H1 (cell line): Measurements from ENCODE around the gene UFSP2. TPM values are rescaled to one million over a fixed set of nuclear protein-coding genes. Genes with fewer than 3 reads are reported as not detected.

Experiments used
- CTCF ChIA-PET: fragments of 300-600 bp; sonication (Branson Sonifier 250); formaldehyde crosslinking; loops from one replicate; lab custom pipeline; 2021; ENCODE audit not compliant: partially characterized antibody; lab: Charles Lee
- POLR2A ChIA-PET: fragments of 300-600 bp; sonication (Branson Sonifier 250); formaldehyde crosslinking; loops from one replicate; lab custom pipeline; 2021; ENCODE audit warnings: inconsistent platforms; ENCODE audit not compliant: partially characterized antibody; lab: Charles Lee
- DNase-seq, 2 experiments: peaks; one replicate each; pipeline versions ENCODE4 v3.0.0 to v3.0.0-alpha.2; 2010 to 2022; ENCODE audit warnings: low spot score in 2 of 2, low read depth in 1 of 2, mixed read lengths in 1 of 2
- FAIRE-seq: peaks from 2 replicates; lab custom pipeline; 2011; peaks lifted over from hg19 to GRCh38; lab: Jason Lieb, UNC
- H2AFZ ChIP-seq: 2 replicates; pipeline ENCODE4 v1.8.1; 2012; ENCODE audit warnings: low read length, inconsistent platforms
- H2AK5ac ChIP-seq: 2 replicates; pipeline ENCODE4 v1.6.1; 2013; ENCODE audit warnings: low read depth, low read length
- H2BK120ac ChIP-seq: replicated peaks from 2 replicates; pipeline ENCODE3; 2013; ENCODE audit warnings: low read depth, low read length, inconsistent platforms
- H2BK12ac ChIP-seq: 2 replicates; pipeline ENCODE4 v1.6.1; 2013; ENCODE audit warnings: low read depth, low read length
- H2BK15ac ChIP-seq: 2 replicates; pipeline ENCODE4 v1.6.1; 2013; ENCODE audit warnings: low read length
- H2BK20ac ChIP-seq: 2 replicates; pipeline ENCODE4 v1.6.1; 2013; ENCODE audit warnings: low read length
- H2BK5ac ChIP-seq: 2 replicates; pipeline ENCODE4 v1.6.1; 2013; ENCODE audit warnings: low read depth, low read length
- H3K14ac ChIP-seq: 2 replicates; pipeline ENCODE4 v1.6.1; 2013; ENCODE audit warnings: inconsistent platforms; ENCODE audit not compliant: insufficient read length
- H3K18ac ChIP-seq: 2 replicates; pipeline ENCODE4 v1.6.1; 2013; ENCODE audit warnings: low read length; ENCODE audit errors: extremely low read depth
- H3K23ac ChIP-seq: 2 replicates; pipeline ENCODE4 v1.6.1; 2013; ENCODE audit warnings: inconsistent platforms; ENCODE audit not compliant: insufficient read length
- H3K23me2 ChIP-seq: 2 replicates; pipeline ENCODE4 v1.6.1; 2013; ENCODE audit warnings: low read depth, low read length
- H3K27ac ChIP-seq: 2 replicates; pipeline ENCODE4 v1.6.1; 2011; ENCODE audit warnings: low read depth, low read length, inconsistent platforms
- H3K27me3 ChIP-seq, 4 experiments: replicated peaks in 1 of 4; 1 replicate in 1 of 4; 2 replicates in 3 of 4; pipeline versions ENCODE4 v1.6.1 to v1.8.1; 2011 to 2013; ENCODE audit warnings: low read length in 3 of 4, mild to moderate bottlenecking in 3 of 4, inconsistent platforms in 2 of 4, mixed read lengths in 2 of 4, moderate library complexity in 1 of 4; ENCODE audit not compliant: control insufficient read depth in 3 of 4, insufficient read depth in 3 of 4; ENCODE audit errors: extremely low read depth in 1 of 4
- H3K36me3 ChIP-seq, 4 experiments: 2 replicates each; pipeline versions ENCODE4 v1.6.1 to v1.8.1; 2011 to 2013; ENCODE audit warnings: mild to moderate bottlenecking in 4 of 4, low read length in 3 of 4, moderate library complexity in 2 of 4, control low read depth in 1 of 4, inconsistent platforms in 1 of 4; ENCODE audit not compliant: insufficient read depth in 4 of 4, control insufficient read depth in 2 of 4
- H3K4ac ChIP-seq: replicated peaks from 2 replicates; pipeline ENCODE3; 2013; ENCODE audit warnings: low read length, low read depth, mixed read lengths, inconsistent platforms; ENCODE audit not compliant: insufficient read length
- H3K4me1 ChIP-seq, 4 experiments: replicated peaks in 1 of 4; 1 replicate in 1 of 4; 2 replicates in 3 of 4; pipeline versions ENCODE4 v1.6.1 to v1.8.1; 2011 to 2013; ENCODE audit warnings: low read length in 3 of 4, inconsistent platforms in 2 of 4, mixed read lengths in 1 of 4; ENCODE audit not compliant: insufficient read depth in 4 of 4, control insufficient read depth in 3 of 4
- H3K4me2 ChIP-seq, 2 experiments: 2 replicates each; pipeline versions ENCODE4 v1.6.1 to v1.8.1; 2011 to 2013; ENCODE audit warnings: low read depth in 2 of 2, low read length in 2 of 2, control low read depth in 1 of 2, inconsistent platforms in 1 of 2, mild to moderate bottlenecking in 1 of 2; ENCODE audit not compliant: insufficient read depth in 1 of 2
- H3K4me3 ChIP-seq, 4 experiments: fragments of 200-600, 300-600 bp in 1 of 4; sonication (generic), shearing (Covaris generic), sonication (Bioruptor Twin) in 1 of 4; 2 replicates each; pipeline versions ENCODE4 v1.5.1 to v1.8.1; 2011 to 2016; ENCODE audit warnings: low read length in 4 of 4, low read depth in 3 of 4, control low read depth in 2 of 4, inconsistent platforms in 2 of 4, mild to moderate bottlenecking in 2 of 4, mixed read lengths in 1 of 4, moderate library complexity in 1 of 4; ENCODE audit not compliant: insufficient read depth in 2 of 4; ENCODE audit errors: extremely low read depth in 1 of 4
- H3K56ac ChIP-seq: replicated peaks from 2 replicates; pipeline ENCODE3; 2013; ENCODE audit warnings: low read depth, mild to moderate bottlenecking, mixed read lengths, low read length, inconsistent platforms; ENCODE audit not compliant: insufficient read length
- H3K79me1 ChIP-seq: 2 replicates; pipeline ENCODE4 v1.6.1; 2013; ENCODE audit warnings: low read depth, low read length, control low read depth
- H3K79me2 ChIP-seq, 2 experiments: 2 replicates each; pipeline versions ENCODE4 v1.6.1 to v1.8.1; 2012 to 2013; ENCODE audit warnings: low read length in 2 of 2, mild to moderate bottlenecking in 2 of 2, inconsistent platforms in 1 of 2; ENCODE audit not compliant: insufficient read depth in 2 of 2, control insufficient read depth in 1 of 2
- H3K9ac ChIP-seq, 4 experiments: replicated peaks in 1 of 4; 1 replicate in 1 of 4; 2 replicates in 3 of 4; pipeline versions ENCODE4 v1.6.1 to v1.8.1; 2011 to 2013; ENCODE audit warnings: low read depth in 3 of 4, low read length in 3 of 4, control low read depth in 2 of 4, mild to moderate bottlenecking in 2 of 4, moderate library complexity in 2 of 4, inconsistent platforms in 1 of 4; ENCODE audit errors: extremely low read depth in 1 of 4
- H3K9me3 ChIP-seq, 2 experiments: 2 replicates each; pipeline versions ENCODE4 v1.6.1 to v1.8.1; 2012 to 2013; ENCODE audit warnings: mild to moderate bottlenecking in 2 of 2, moderate library complexity in 2 of 2, control low read depth in 1 of 2, inconsistent platforms in 1 of 2, low read depth in 1 of 2, low read length in 1 of 2, mixed read lengths in 1 of 2; ENCODE audit not compliant: insufficient read depth in 2 of 2
- H4K20me1 ChIP-seq, 2 experiments: replicated peaks in 1 of 2; 2 replicates each; pipeline versions ENCODE3 to v1.8.1; 2011 to 2013; ENCODE audit warnings: inconsistent platforms in 2 of 2, low read length in 2 of 2, mild to moderate bottlenecking in 1 of 2; ENCODE audit not compliant: insufficient read depth in 2 of 2, control insufficient read depth in 1 of 2
- H4K5ac ChIP-seq: 2 replicates; pipeline ENCODE4 v1.6.1; 2013; ENCODE audit warnings: low read length, low read depth, mixed read lengths, inconsistent platforms; ENCODE audit not compliant: insufficient read length
- H4K8ac ChIP-seq: 2 replicates; pipeline ENCODE4 v1.8.0; 2013; ENCODE audit warnings: mild to moderate bottlenecking, moderate library complexity, low read length, inconsistent platforms; ENCODE audit not compliant: insufficient read depth; ENCODE audit errors: extremely low read depth
- H4K91ac ChIP-seq: replicated peaks from 2 replicates; pipeline ENCODE3; 2013; ENCODE audit warnings: low read length, mixed read lengths, inconsistent platforms; ENCODE audit not compliant: insufficient read length
- HDAC6 ChIP-seq: IDR thresholded peaks from one replicate; pipeline ENCODE4 v1.7.1; 2012; ENCODE audit warnings: low read depth, mild to moderate bottlenecking, inconsistent platforms, low read length, moderate library complexity
- JUN ChIP-seq: IDR thresholded peaks from 2 replicates; pipeline ENCODE4 v1.6.1; 2011; ENCODE audit warnings: low read depth, mild to moderate bottlenecking, improper control_type of control experiment, low read length
- POU5F1 ChIP-seq: IDR thresholded peaks from 2 replicates; pipeline ENCODE4 v1.6.1; 2011; ENCODE audit warnings: low read depth, mild to moderate bottlenecking, low read length, moderate library complexity
- WGBS, 2 experiments: shearing (Covaris generic) in 1 of 2; methylation state at CpG; one replicate each; pipeline versions ENCODE4 v1.1.6 to v1.1.7; 2013 to 2015; ENCODE audit warnings: low lambda C conversion rate in 2 of 2, mixed read lengths in 2 of 2, inconsistent platforms in 1 of 2, low coverage in 1 of 2, missing lambda C conversion rate in 1 of 2; ENCODE audit not compliant: insufficient replicate concordance in 2 of 2, insufficient coverage in 1 of 2, insufficient read length in 1 of 2; ENCODE audit errors: extremely low coverage in 1 of 2, missing lambda C conversion rate in 1 of 2; 5-methylcytosine and 5-hydroxymethylcytosine counted together
- polyA plus RNA-seq, 7 experiments: library from polyadenylated mRNA; depleted of rRNA in 3 of 7; stranded (reverse) in 5 of 7; unstranded in 2 of 7; fragments of >200 nt in 5 of 7; fragments of 200-250 nt in 2 of 7; gene quantifications; 1 replicate in 5 of 7; 2 replicates in 1 of 7; 4 replicates in 1 of 7; pipeline versions ENCODE4 v1.2.1 to v1.2.3, GENCODE V29; 2011 to 2013; ENCODE audit warnings: missing spikeins in 2 of 7, mixed read lengths in 2 of 7
- small RNA-seq: library from polyadenylated mRNA; stranded (forward); fragments of <200 nt; extraction: miRNeasy Mini kit (QIAGEN cat#:217004); gene quantifications from one replicate; pipeline ENCODE3, GENCODE V24; 2013; ENCODE audit not compliant: insufficient read depth
- total RNA-seq: library from RNA; stranded (reverse); fragmentation: NEBNext Ultra II Directional; extraction: Animal tissue kit (Norgen Biotek cat#: 25700); gene quantifications from 2 replicates; pipeline ENCODE4 v1.2.1, GENCODE V29; 2021

Gene UFSP2
- total and polyA plus RNA-seq, 2 of the 8 experiments (the other 6 are each of a cell fraction or from before 2014, with no cell fraction given): 22.9 to 26.0 TPM

- H3K27ac ChIP-seq: no peak overlapping the region
- no peaks in the 10 kb centered on the region for H3K27me3 ChIP-seq
- H4K8ac ChIP-seq: no peak overlapping the region
- ChIA-PET CTCF (no interaction called here), POLR2A (interaction anchor here (1.2 kb wide), 2 partner anchors 18 to 20 kb away, joined by 3 read pairs; no protein-coding TSS in a partner anchor)
- no peak overlapping the region for H3K23ac ChIP-seq
- TF ChIP-seq POU5F1: no peak
- no peak for TF ChIP-seq JUN
- TF ChIP-seq HDAC6: no peak
- H2BK12ac ChIP-seq: no peak overlapping the region
- H3K23me2 ChIP-seq: no peaks in the 10 kb centered on the region
- H3K18ac ChIP-seq: no peak overlapping the region
- no peak overlapping the region for H2AK5ac ChIP-seq
- H4K5ac ChIP-seq: no peak overlapping the region
- 92% methylated on average over 12 of the region's 13 CpGs; no CpG with 5 or more reads in 1 of the 2 experiments for WGBS, 2 experiments
- DNase-seq (no peak), FAIRE-seq (no peak)
- H3K9me3 ChIP-seq: no peaks in the 10 kb centered on the region
- no peaks in the 10 kb centered on the region for H3K79me2 ChIP-seq
- no peak overlapping the region for H3K4me3 ChIP-seq
- H2BK15ac ChIP-seq: no peak overlapping the region
- H2AFZ ChIP-seq: no peak overlapping the region
- H4K20me1 ChIP-seq: no peaks in the 10 kb centered on the region
- H3K4me2 ChIP-seq: no peak overlapping the region
- no peak overlapping the region for H2BK120ac ChIP-seq
- H3K56ac ChIP-seq: no peak overlapping the region
- H3K79me1 ChIP-seq: no peaks in the 10 kb centered on the region
- H3K4ac ChIP-seq: no peak overlapping the region
- no peak overlapping the region for H2BK20ac ChIP-seq
- no peak overlapping the region for H3K9ac ChIP-seq
- H4K91ac ChIP-seq: no peak overlapping the region
- peaks cover 0 to 9% (median 1%) of the 10 kb centered on the region in 4 experiments; a peak in 4 of 7 replicates for H3K4me1 ChIP-seq
- H3K14ac ChIP-seq: no peak overlapping the region
- no peak overlapping the region for H2BK5ac ChIP-seq
- peaks cover 0 to 24% (median 1%) of the 10 kb centered on the region in 4 experiments; a peak in 5 of 8 replicates for H3K36me3 ChIP-seq
Observed at GRCh38 chr4:185351691-185352090, 74.1 kb downstream of the UFSP2 start.

Small RNA genes lying within 50 kb of the gene (small RNA-seq; reads per million reads assigned to genes)
- not detected for gene RF00019

Other genes with a start within 250 kb of the UFSP2 start
- gene CFAP97, start 222.0 kb downstream of the UFSP2 start, total RNA-seq: 35.6 and 40.4 TPM in 2 replicates
- gene CFAP97, start 222.0 kb downstream of the UFSP2 start, polyA plus RNA-seq (2011; rRNA removed): 5.0 and 9.2 TPM in 2 replicates
- gene SNX25, start 216.4 kb downstream of the UFSP2 start, total RNA-seq: 16.1 and 19.9 TPM in 2 replicates
- gene SNX25, start 216.4 kb downstream of the UFSP2 start, polyA plus RNA-seq (2011; rRNA removed): 4.6 and 5.4 TPM in 2 replicates
- gene LRP2BP, start 30.0 kb downstream of the UFSP2 start, total RNA-seq: 0.30 and 0.40 TPM in 2 replicates
- 0.06 and 0.12 TPM in 2 replicates for gene LRP2BP, start 30.0 kb downstream of the UFSP2 start, polyA plus RNA-seq (2011; rRNA removed)
- 2.8 TPM in 2 replicates for gene ANKRD37, start 29.1 kb downstream of the UFSP2 start, total RNA-seq
- 3.4 and 3.8 TPM in 2 replicates for gene ANKRD37, start 29.1 kb downstream of the UFSP2 start, polyA plus RNA-seq (2011; rRNA removed)
- gene CCDC110, start 45.8 kb upstream of the UFSP2 start, total RNA-seq: 2.5 and 3.1 TPM in 2 replicates
- gene CCDC110, start 45.8 kb upstream of the UFSP2 start, polyA plus RNA-seq (2011; rRNA removed): 0.33 and 0.36 TPM in 2 replicates
- 7.6 and 8.1 TPM in 2 replicates for gene PDLIM3, start 109.5 kb upstream of the UFSP2 start, total RNA-seq
- 8.1 and 8.9 TPM in 2 replicates for gene PDLIM3, start 109.5 kb upstream of the UFSP2 start, polyA plus RNA-seq (2011; rRNA removed)